Astrocyte (in vitro differentiated cells and primary cell): ENCODE measurements around the gene TMTC3.

Experiments used
- CTCF ChIP-seq: IDR thresholded peaks from 2 replicates; pipeline ENCODE4 v1.5.1; 2011; ENCODE audit warnings: low read depth, mild to moderate bottlenecking, inconsistent platforms, low read length, moderate library complexity; ENCODE audit not compliant: insufficient read depth
- EZH2 ChIP-seq: IDR thresholded peaks from 2 replicates; pipeline ENCODE4 v1.6.1; 2012; ENCODE audit warnings: mild to moderate bottlenecking, low read length, inconsistent platforms; ENCODE audit not compliant: insufficient read depth

- TF ChIP-seq CTCF (no peak), EZH2 (no peak)
These were observed 86.6 kb downstream of the TMTC3 start for GRCh38 chr12:88228720-88229119.
